Measurements from ENCODE around the gene CATSPER3. TPM values are rescaled to one million over a fixed set of nuclear protein-coding genes. Genes with fewer than 3 reads are reported as not detected.

Gene CATSPER3
- total RNA-seq, 4 donors from 2014 or later, result 0.56 TPM; not detected in 3

DNA sequence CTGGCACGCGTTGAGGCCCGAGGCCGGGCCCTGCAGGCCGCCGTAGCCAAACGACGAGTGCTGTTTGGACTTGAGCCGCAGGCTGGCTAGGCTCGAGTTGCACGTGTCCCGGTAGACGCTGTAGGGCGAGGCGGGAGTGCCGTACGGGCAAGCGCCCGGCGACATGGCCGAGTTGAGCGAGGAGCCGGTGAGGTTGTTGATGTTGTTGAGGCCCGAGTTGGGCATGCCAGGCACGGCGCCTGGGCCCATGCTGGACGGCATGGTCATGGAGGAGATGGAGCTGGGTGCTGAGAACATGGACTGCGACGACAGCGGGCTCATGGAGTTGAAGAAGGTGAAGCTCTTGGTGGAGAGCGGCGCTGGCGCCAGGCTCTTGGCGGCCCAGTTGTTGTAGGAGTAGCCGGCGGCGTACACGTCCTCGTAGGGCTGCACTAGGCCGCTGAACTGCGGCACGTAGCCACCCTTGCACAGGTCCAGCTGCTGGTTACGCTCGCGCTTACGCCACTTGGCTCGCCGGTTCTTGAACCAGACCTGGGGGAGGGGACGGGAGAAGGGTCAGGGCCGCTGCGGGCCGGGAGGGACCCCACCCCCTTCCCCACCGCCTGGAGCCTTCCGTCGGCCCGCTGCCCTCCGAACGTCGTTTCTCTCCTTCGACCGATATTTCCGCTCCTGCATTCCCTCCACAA lies 61.2 kb downstream of the CATSPER3 start:
- DNase-seq, result peak in 1 of 2 donors; percentile 9
- Histone ChIP-seq H3K27me3 (peaks cover 68% of the 10 kb centered on the region), H3K27ac (no peak overlapping the region), H3K36me3 (no peaks in the 10 kb centered on the region), H3K4me1 (peaks cover 27 to 40% of the 10 kb centered on the region in 2 donors), H3K9me3 (no peaks in the 10 kb centered on the region), H3K4me3 (replicated peaks in 1 of 3) (no peak overlapping the region)
- TF ChIP-seq, protein P1, sequence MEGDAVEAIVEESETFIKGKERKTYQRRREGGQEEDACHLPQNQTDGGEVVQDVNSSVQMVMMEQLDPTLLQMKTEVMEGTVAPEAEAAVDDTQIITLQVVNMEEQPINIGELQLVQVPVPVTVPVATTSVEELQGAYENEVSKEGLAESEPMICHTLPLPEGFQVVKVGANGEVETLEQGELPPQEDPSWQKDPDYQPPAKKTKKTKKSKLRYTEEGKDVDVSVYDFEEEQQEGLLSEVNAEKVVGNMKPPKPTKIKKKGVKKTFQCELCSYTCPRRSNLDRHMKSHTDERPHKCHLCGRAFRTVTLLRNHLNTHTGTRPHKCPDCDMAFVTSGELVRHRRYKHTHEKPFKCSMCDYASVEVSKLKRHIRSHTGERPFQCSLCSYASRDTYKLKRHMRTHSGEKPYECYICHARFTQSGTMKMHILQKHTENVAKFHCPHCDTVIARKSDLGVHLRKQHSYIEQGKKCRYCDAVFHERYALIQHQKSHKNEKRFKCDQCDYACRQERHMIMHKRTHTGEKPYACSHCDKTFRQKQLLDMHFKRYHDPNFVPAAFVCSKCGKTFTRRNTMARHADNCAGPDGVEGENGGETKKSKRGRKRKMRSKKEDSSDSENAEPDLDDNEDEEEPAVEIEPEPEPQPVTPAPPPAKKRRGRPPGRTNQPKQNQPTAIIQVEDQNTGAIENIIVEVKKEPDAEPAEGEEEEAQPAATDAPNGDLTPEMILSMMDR (IDR thresholded peaks at IDR 0.05), result no peak
- no peak for TF ChIP-seq POLR2A (IDR thresholded peaks at IDR 0.05)
- intact Hi-C loops (cut with DNase I), result no loop called here
- WGBS, 2 donors, result 8 to 16% methylated on average over 26 to 47 of the region's 62 CpGs

DNA sequence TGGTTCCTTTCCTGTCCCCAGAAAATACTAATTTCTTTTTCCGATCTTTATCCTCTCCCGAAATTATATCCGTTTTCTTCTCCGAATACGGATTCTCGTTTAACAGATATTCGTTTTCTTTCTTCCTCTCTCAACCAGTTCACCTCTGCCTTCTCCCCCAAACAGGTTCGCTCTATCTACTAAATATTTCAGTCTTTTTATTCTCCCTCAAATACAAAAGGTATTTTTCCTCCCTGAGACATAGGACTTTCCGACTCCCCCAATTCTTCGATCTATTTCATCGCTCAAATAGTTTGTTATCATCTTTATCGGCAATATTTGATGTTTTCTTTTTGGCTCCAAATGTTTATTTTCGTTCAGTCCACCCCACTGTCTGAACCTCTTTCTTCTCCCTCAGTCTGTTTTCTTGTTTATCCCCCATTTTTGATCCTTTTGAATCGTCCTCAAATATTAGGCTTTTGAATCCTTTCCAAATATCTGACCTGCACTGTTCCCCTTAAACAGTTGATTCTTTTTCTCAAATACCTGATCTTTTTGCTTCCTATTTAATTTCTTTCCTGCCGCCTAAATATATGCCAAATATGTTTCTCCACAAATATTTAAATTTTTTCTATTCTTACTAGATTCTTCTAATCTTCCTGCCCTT lies 61.9 kb downstream of the CATSPER3 start:
- H3K9me3 ChIP-seq, result no peaks in the 10 kb centered on the region
- no peak overlapping the region for H3K4me3 ChIP-seq (replicated peaks in 1 of 3)
- TF ChIP-seq, protein P1 (IDR thresholded peaks at IDR 0.05), result no peak
- TF ChIP-seq POLR2A (IDR thresholded peaks at IDR 0.05), result no peak
- WGBS, 2 donors, result 10 to 12% methylated on average over 15 of the region's 15 CpGs
- peaks cover 27 to 46% of the 10 kb centered on the region in 2 donors for H3K4me1 ChIP-seq
- intact Hi-C loops (cut with DNase I), result loop anchor here (10.0 kb wide), 1 partner anchor 155 kb away; no protein-coding TSS in a partner anchor
- no peak for DNase-seq
- peaks cover 75% of the 10 kb centered on the region for H3K27me3 ChIP-seq
- H3K36me3 ChIP-seq, result no peaks in the 10 kb centered on the region
- no peak overlapping the region for H3K27ac ChIP-seq

DNA sequence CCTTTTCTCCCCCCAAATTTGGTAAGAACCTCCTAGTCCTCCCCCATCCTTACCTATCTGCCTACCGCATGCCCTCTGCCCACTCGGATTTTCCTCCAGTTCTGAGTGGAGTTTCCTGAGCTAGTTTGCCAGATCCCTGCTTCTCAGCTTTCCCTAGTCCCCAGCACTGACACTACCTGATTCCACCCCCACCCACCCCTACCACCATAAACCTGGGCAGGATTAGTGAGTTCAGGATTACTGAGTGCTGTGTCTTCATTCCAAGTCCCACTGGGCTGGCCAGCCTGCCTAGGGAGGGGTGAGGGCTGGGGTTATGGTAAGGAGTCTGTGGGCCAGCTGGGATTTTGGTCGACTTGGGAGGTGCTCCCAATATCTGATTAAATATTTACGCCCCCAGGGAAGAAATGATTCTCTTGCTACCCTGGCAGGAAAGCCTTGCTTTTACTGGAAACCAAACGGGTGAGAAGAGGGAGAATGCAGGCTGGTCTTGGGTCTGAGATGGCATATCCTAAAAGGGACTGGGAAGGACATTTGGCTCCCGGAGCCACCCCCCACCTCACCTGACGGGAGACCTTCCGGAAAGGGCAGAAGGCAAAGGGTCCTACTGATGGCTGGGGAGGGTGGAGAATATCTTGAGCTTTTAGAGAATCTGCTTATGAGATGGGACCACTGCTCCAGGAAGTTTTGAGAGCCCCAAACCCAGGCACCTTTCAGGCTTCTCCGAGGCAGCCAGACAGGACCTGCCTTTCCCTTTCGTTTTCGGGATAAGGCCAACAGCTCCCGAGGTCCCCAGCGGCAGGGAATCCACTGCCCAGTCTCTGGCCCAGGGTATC lies 62.6 kb downstream of the CATSPER3 start:
- Histone ChIP-seq H3K4me1 (peaks cover 27 to 46% of the 10 kb centered on the region in 2 donors), H3K27me3 (peaks cover 81% of the 10 kb centered on the region), H3K4me3 (replicated peaks in 1 of 3) (peak overlapping the region in 1 of 3 donors; percentile 1), H3K36me3 (no peaks in the 10 kb centered on the region), H3K27ac (no peak overlapping the region), H3K9me3 (no peaks in the 10 kb centered on the region)
- TF ChIP-seq POLR2A (IDR thresholded peaks at IDR 0.05), result no peak
- TF ChIP-seq, protein P1 (IDR thresholded peaks at IDR 0.05), result no peak
- DNase-seq, result peak in 1 of 2 donors; percentile 21
- WGBS, 2 donors, result 10 to 16% methylated on average over 9 to 13 of the region's 13 CpGs
- intact Hi-C loops (cut with DNase I), result loop anchor here (10.0 kb wide), 1 partner anchor 154 kb away; no protein-coding TSS in a partner anchor

DNA sequence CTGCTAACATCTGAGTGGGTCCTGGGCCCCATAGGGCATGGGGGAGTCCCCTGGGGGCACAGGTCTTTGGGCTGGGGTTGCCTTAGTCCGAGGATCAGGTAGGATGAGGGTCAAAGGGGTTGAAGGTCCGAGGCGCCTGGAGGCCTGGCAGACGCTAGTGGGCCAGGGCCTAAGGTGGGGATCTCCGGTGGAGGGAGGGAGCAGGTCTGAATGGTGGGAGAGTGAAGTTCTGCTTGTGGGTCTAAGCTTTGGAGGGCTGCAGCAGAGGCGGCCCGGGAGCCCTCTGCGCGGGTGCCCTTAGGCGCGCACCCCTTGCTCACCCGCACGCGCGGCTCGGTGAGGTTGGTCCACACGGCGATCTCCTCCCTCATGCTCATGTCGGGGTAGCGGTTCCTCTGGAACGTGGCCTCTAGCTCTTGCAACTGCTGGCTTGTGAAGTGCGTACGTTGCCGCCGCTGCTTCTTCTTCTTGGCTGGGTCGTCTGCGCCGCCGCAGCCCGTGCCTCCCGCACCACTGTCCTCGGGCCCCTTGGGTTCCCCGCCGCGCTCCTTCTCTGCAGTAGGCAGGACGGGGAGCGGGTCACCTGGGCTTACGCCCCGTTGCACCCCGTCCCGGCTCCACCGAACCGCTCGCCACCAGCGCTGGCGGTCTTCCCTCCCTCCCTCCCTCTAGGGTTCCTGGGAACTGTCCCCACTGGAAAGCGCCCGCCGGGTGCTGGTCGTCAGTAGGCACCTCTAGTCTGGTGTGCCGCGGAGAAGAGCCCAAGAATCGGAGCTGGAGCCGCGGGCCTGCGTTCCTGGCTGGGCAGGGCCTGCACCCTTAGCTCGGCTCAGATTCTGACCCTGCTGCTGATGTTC lies 63.5 kb downstream of the CATSPER3 start:
- intact Hi-C loops (cut with DNase I), result loop anchor here (10.0 kb wide), 1 partner anchor 154 kb away; no protein-coding TSS in a partner anchor
- Histone ChIP-seq H3K4me1 (peaks cover 27 to 46% of the 10 kb centered on the region in 2 donors), H3K27ac (no peak overlapping the region), H3K36me3 (no peaks in the 10 kb centered on the region), H3K4me3 (replicated peaks in 1 of 3) (peak overlapping the region in 1 of 3 donors; percentile 1), H3K9me3 (no peaks in the 10 kb centered on the region), H3K27me3 (peaks cover 81% of the 10 kb centered on the region)
- no peak for DNase-seq
- TF ChIP-seq, protein P1 (IDR thresholded peaks at IDR 0.05), result no peak
- TF ChIP-seq POLR2A (IDR thresholded peaks at IDR 0.05), result no peak
- 18 to 22% methylated on average over 24 to 38 of the region's 57 CpGs for WGBS, 2 donors
